Keratinocyte (primary cell): ENCODE results near the gene CRYGD. TPM values are rescaled to one million over a fixed set of nuclear protein-coding genes. Genes with fewer than 3 reads are reported as not detected.

Experiments used
- DNase-seq: peaks from one replicate; pipeline ENCODE4 v3.0.0-alpha.2; 2011; ENCODE audit warnings: low read depth, missing footprints, low spot score
- FAIRE-seq: peaks from 2 replicates; lab custom pipeline; 2011; peaks lifted over from hg19 to GRCh38; lab: Jason Lieb, UNC
- H2AFZ ChIP-seq: 2 replicates; pipeline ENCODE4 v1.6.0; 2012; ENCODE audit warnings: low read length, control low read depth, inconsistent platforms; ENCODE audit not compliant: control insufficient read depth
- H3K27ac ChIP-seq: 2 replicates; pipeline ENCODE4 v1.5.1; 2011; ENCODE audit warnings: low read length; ENCODE audit not compliant: control insufficient read depth, insufficient read depth
- H3K27me3 ChIP-seq: 3 replicates; pipeline ENCODE4 v1.6.0; 2011; ENCODE audit warnings: low read length; ENCODE audit not compliant: control insufficient read depth, insufficient read depth; ENCODE audit errors: extremely low read depth
- H3K36me3 ChIP-seq, 2 experiments: 2 replicates in 1 of 2; 3 replicates in 1 of 2; pipeline ENCODE4 v1.5.1; 2011; ENCODE audit warnings: low read length in 2 of 2, mild to moderate bottlenecking in 1 of 2; ENCODE audit not compliant: control insufficient read depth in 2 of 2, insufficient read depth in 2 of 2; ENCODE audit errors: extremely low read depth in 1 of 2
- H3K4me1 ChIP-seq: 3 replicates; pipeline ENCODE4 v1.5.1; 2011; ENCODE audit warnings: low read length; ENCODE audit not compliant: control insufficient read depth, insufficient read depth; ENCODE audit errors: extremely low read depth
- H3K4me2 ChIP-seq: 3 replicates; pipeline ENCODE4 v1.6.0; 2011; ENCODE audit warnings: low read depth, low read length; ENCODE audit not compliant: control insufficient read depth, insufficient read depth; ENCODE audit errors: extremely low read depth
- H3K4me3 ChIP-seq, 3 experiments: fragments of 200-600 bp in 1 of 3; sonication (generic) in 1 of 3; 2 replicates in 2 of 3; 3 replicates in 1 of 3; pipeline ENCODE4 v1.5.1; 2011 to 2016; ENCODE audit warnings: low read length in 3 of 3, mild to moderate bottlenecking in 3 of 3, control low read depth in 2 of 3, inconsistent platforms in 1 of 3, low read depth in 1 of 3, mixed read lengths in 1 of 3, mixed run types in 1 of 3, moderate library complexity in 1 of 3; ENCODE audit not compliant: control insufficient read depth in 2 of 3, insufficient read depth in 2 of 3; ENCODE audit errors: extremely low read depth in 1 of 3
- H3K79me2 ChIP-seq: 2 replicates; pipeline ENCODE4 v1.6.0; 2012; ENCODE audit warnings: low read length; ENCODE audit not compliant: control insufficient read depth, insufficient read depth
- H3K9ac ChIP-seq: 3 replicates; pipeline ENCODE4 v1.6.0; 2011; ENCODE audit warnings: low read length; ENCODE audit not compliant: control insufficient read depth, insufficient read depth; ENCODE audit errors: extremely low read depth
- H3K9me1 ChIP-seq: 3 replicates; pipeline ENCODE4 v1.6.0; 2011; ENCODE audit warnings: low read length; ENCODE audit not compliant: control insufficient read depth, insufficient read depth; ENCODE audit errors: extremely low read depth
- H3K9me3 ChIP-seq: 2 replicates; pipeline ENCODE4 v1.5.1; 2012; ENCODE audit warnings: low read depth, low read length; ENCODE audit not compliant: control insufficient read depth
- H4K20me1 ChIP-seq: 3 replicates; pipeline ENCODE4 v1.6.0; 2011; ENCODE audit warnings: low read length; ENCODE audit not compliant: control insufficient read depth, insufficient read depth; ENCODE audit errors: extremely low read depth
- CTCF ChIP-seq, 3 experiments: IDR thresholded peaks in 1 of 3; conservative IDR thresholded peaks in 1 of 3; optimal IDR thresholded peaks in 1 of 3; 2 replicates in 2 of 3; 3 replicates in 1 of 3; pipeline versions ENCODE3 to v1.5.1; 2011; ENCODE audit warnings: low read length in 3 of 3, mild to moderate bottlenecking in 3 of 3, moderate library complexity in 2 of 3, control low read depth in 1 of 3, inconsistent platforms in 1 of 3; ENCODE audit not compliant: insufficient read depth in 2 of 3; ENCODE audit errors: extremely low read depth in 1 of 3
- EZH2 ChIP-seq: IDR thresholded peaks from one replicate; pipeline ENCODE4 v1.6.1; 2012; ENCODE audit warnings: inconsistent platforms, mild to moderate bottlenecking, low read length, moderate library complexity
- dilution Hi-C: fragments of 300-500 bp; cut with MboI; formaldehyde crosslinking; loops from one replicate; pipeline ENCODE4 v1.7.0; 2020; ENCODE audit warnings: low sequenced_read_pairs; ENCODE audit not compliant: extremely low pct_ligation_motif_present
- polyA plus RNA-seq, 5 experiments: library from polyadenylated mRNA; depleted of rRNA in 3 of 5; stranded (reverse) in 3 of 5; stranded (forward) in 1 of 5; unstranded in 1 of 5; fragments of >200 nt; gene quantifications; 1 replicate in 1 of 5; 2 replicates in 3 of 5; 3 replicates in 1 of 5; pipeline versions ENCODE4 v1.2.1 to v1.2.3, GENCODE V29; 2011 to 2012; ENCODE audit warnings: missing spikeins in 2 of 5, low read depth in 1 of 5, low replicate concordance in 1 of 5

CRYGD gene
- polyA plus RNA-seq, 1 donor (not counting 4 experiments of a cell fraction or from before 2014, with no cell fraction given), result not detected

GRCh38 chr2:208098267-208098666 is 26.1 kb downstream of the CRYGD start:
- H3K79me2 ChIP-seq, result no peaks in the 10 kb centered on the region
- H3K9me3 ChIP-seq, result no peaks in the 10 kb centered on the region
- H3K9me1 ChIP-seq, result no peaks in the 10 kb centered on the region
- no peak for DNase-seq
- FAIRE-seq, result no peak
- no peaks in the 10 kb centered on the region for H3K4me1 ChIP-seq
- no peak for TF ChIP-seq EZH2
- no peak for TF ChIP-seq CTCF (optimal IDR thresholded peaks at IDR 0.05 in 1 of 3, IDR thresholded peaks at IDR 0.05 in 1 of 3, conservative IDR thresholded peaks at IDR 0.05 in 1 of 3; ENCODE audit: extremely low read depth in 1 of 3, insufficient read depth in 2 of 3, low read length in 3 of 3)
- H3K36me3 ChIP-seq, result no peaks in the 10 kb centered on the region
- no peak overlapping the region for H2AFZ ChIP-seq
- H3K4me3 ChIP-seq, result no peak overlapping the region
- H4K20me1 ChIP-seq, result no peaks in the 10 kb centered on the region
- dilution Hi-C loops, result no loop called here
- no peaks in the 10 kb centered on the region for H3K27me3 ChIP-seq
- H3K4me2 ChIP-seq, result no peak overlapping the region
- H3K27ac ChIP-seq, result no peak overlapping the region
- H3K9ac ChIP-seq, result no peak overlapping the region

GRCh38 chr2:208097801-208098200 is 26.5 kb downstream of the CRYGD start:
- FAIRE-seq, result no peak

More at GRCh38 chr2:208097801-208098200, 26.5 kb downstream of the CRYGD start:
- H3K9me1 ChIP-seq, result no peaks in the 10 kb centered on the region
- H2AFZ ChIP-seq, result no peak overlapping the region
- H3K9me3 ChIP-seq, result no peaks in the 10 kb centered on the region
- H3K4me2 ChIP-seq, result no peak overlapping the region
- no peak overlapping the region for H3K27ac ChIP-seq
- H4K20me1 ChIP-seq, result no peaks in the 10 kb centered on the region
- dilution Hi-C loops, result no loop called here
- no peaks in the 10 kb centered on the region for H3K36me3 ChIP-seq
- no peak overlapping the region for H3K4me3 ChIP-seq
- TF ChIP-seq EZH2 (no peak), CTCF (optimal IDR thresholded peaks at IDR 0.05 in 1 of 3, IDR thresholded peaks at IDR 0.05 in 1 of 3, conservative IDR thresholded peaks at IDR 0.05 in 1 of 3; ENCODE audit: extremely low read depth in 1 of 3, insufficient read depth in 2 of 3, low read length in 3 of 3) (no peak)
- no peaks in the 10 kb centered on the region for H3K27me3 ChIP-seq
- H3K79me2 ChIP-seq, result no peaks in the 10 kb centered on the region
- no peak for DNase-seq
- no peak overlapping the region for H3K9ac ChIP-seq
- no peaks in the 10 kb centered on the region for H3K4me1 ChIP-seq
